ENCODE measurements around the gene DNASE2.

Gene DNASE2

GRCh38 chr19:12873891-12874745 is 7.1 kb downstream of the DNASE2 start:
- Histone ChIP-seq H3K4me1 (ENCODE audit: control insufficient read depth in 1 of 2, insufficient read depth in 2 of 2, low read length in 2 of 2) (no peaks in the 10 kb centered on the region), H3K4me3 (ENCODE audit: low read depth in 1 of 2, low read length in 2 of 2) (peak overlapping the region in 1 of 2 donors; percentile 63), H3K27ac (ENCODE audit: low read depth, low read length) (no peak overlapping the region), H3K9ac (ENCODE audit: low read depth in 1 of 2, low read length in 2 of 2) (no peak overlapping the region), H3K9me3 (ENCODE audit: control insufficient read depth in 1 of 2, low read length in 2 of 2) (no peaks in the 10 kb centered on the region), H3K27me3 (ENCODE audit: control insufficient read depth in 1 of 2, insufficient read depth in 2 of 2, low read length in 2 of 2) (no peaks in the 10 kb centered on the region), H3K36me3 (ENCODE audit: control insufficient read depth in 1 of 2, insufficient read depth in 2 of 2, low read length in 2 of 2) (peaks cover 3 to 18% of the 10 kb centered on the region in 2 donors)

DNA sequence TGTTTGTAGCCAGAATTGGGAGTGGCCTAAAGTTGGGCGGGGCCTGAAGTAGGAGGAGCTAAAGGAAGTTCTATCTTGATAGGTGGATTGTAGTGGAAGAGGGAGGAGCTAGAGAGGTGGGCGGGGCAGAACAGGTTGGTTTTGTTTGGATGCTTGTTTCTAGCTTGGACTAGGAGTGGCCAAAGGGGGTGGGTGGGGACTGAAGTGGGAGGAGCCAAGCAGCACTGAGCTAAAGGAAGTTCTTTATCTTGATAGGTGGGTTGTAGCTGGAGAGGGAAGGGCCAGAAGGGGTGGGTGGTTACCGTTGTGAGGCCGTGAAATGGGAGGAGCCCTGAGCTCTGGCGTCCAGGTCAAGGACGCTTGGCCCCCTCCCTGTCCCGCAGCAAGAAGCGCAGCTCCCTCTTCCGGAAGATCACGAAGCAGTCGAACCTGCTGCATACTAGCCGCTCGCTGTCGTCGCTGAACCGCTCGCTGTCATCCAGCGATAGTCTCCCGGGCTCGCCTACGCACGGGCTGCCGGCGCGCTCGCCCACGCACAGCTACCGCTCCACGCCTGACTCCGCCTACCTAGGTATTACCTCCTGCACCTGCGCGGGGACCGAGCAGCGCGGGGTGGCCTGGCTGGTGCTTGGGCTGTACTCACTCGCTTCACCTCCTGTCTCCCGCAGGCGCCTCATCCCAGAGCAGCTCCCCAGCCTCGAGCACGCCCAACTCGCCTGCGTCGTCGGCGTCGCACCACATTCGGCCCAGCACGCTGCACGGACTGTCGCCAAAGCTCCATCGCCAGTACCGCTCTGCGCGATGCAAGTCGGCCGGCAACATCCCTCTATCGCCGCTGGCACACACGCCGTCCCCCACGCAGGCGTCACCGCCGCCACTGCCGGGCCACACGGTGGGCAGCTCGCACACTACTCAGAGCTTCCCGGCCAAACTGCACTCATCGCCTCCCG is 8.0 kb downstream of the DNASE2 start:
- Histone ChIP-seq H3K9ac (ENCODE audit: low read depth in 1 of 2, low read length in 2 of 2) (no peak overlapping the region), H3K27me3 (ENCODE audit: control insufficient read depth in 1 of 2, insufficient read depth in 2 of 2, low read length in 2 of 2) (no peaks in the 10 kb centered on the region), H3K4me1 (ENCODE audit: control insufficient read depth in 1 of 2, insufficient read depth in 2 of 2, low read length in 2 of 2) (no peaks in the 10 kb centered on the region), H3K36me3 (ENCODE audit: control insufficient read depth in 1 of 2, insufficient read depth in 2 of 2, low read length in 2 of 2) (peaks cover 2 to 17% of the 10 kb centered on the region in 2 donors), H3K27ac (ENCODE audit: low read depth, low read length) (no peak overlapping the region), H3K4me3 (ENCODE audit: low read depth in 1 of 2, low read length in 2 of 2) (peak overlapping the region; percentile 50 to 63), H3K9me3 (ENCODE audit: control insufficient read depth in 1 of 2, low read length in 2 of 2) (no peaks in the 10 kb centered on the region)

DNA sequence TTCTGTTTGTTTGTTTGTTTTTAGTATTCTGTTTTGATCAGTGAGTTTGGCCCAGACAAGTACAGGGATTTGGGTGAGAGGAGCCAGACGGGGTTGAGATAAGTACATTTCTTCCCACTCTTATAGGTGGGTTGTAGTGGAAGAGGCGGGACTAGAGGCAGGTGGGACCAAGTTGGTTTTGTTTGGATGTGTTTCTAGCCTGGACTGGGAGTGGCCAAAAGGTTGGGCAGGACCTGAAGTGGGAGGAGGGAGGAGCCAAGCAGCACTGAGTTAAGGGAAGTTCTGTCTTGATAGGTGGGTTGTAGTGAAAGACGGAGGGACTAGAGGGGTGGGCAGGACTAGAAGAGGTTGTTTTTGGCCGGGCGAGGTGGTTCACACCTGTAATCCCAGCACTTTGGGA is 9.0 kb downstream of the DNASE2 start:
- H3K27me3 ChIP-seq (ENCODE audit: control insufficient read depth in 1 of 2, insufficient read depth in 2 of 2, low read length in 2 of 2) = no peaks in the 10 kb centered on the region
- no peaks in the 10 kb centered on the region for H3K9me3 ChIP-seq (ENCODE audit: control insufficient read depth in 1 of 2, low read length in 2 of 2)
- H3K27ac ChIP-seq (ENCODE audit: low read depth, low read length) = no peak overlapping the region

GRCh38 chr19:12871681-12872080 is 9.6 kb downstream of the DNASE2 start:
- H3K27me3 ChIP-seq (ENCODE audit: control insufficient read depth in 1 of 2, insufficient read depth in 2 of 2, low read length in 2 of 2) = no peaks in the 10 kb centered on the region
- no peaks in the 10 kb centered on the region for H3K9me3 ChIP-seq (ENCODE audit: control insufficient read depth in 1 of 2, low read length in 2 of 2)
- H3K36me3 ChIP-seq (ENCODE audit: control insufficient read depth in 1 of 2, insufficient read depth in 2 of 2, low read length in 2 of 2) = peaks cover 0 to 11% of the 10 kb centered on the region in 2 donors
- no peak overlapping the region for H3K4me3 ChIP-seq (ENCODE audit: low read depth in 1 of 2, low read length in 2 of 2)
- no peak overlapping the region for H3K9ac ChIP-seq (ENCODE audit: low read depth in 1 of 2, low read length in 2 of 2)
- H3K4me1 ChIP-seq (ENCODE audit: control insufficient read depth in 1 of 2, insufficient read depth in 2 of 2, low read length in 2 of 2) = peaks cover 6 to 11% of the 10 kb centered on the region in 2 donors
- H3K27ac ChIP-seq (ENCODE audit: low read depth, low read length) = no peak overlapping the region

More for the DNA sequence above, 9.0 kb downstream of the DNASE2 start:
- H3K36me3 ChIP-seq (ENCODE audit: control insufficient read depth in 1 of 2, insufficient read depth in 2 of 2, low read length in 2 of 2) = peaks cover 0 to 11% of the 10 kb centered on the region in 2 donors
- no peak overlapping the region for H3K9ac ChIP-seq (ENCODE audit: low read depth in 1 of 2, low read length in 2 of 2)
- H3K4me3 ChIP-seq (ENCODE audit: low read depth in 1 of 2, low read length in 2 of 2) = no peak overlapping the region
- H3K4me1 ChIP-seq (ENCODE audit: control insufficient read depth in 1 of 2, insufficient read depth in 2 of 2, low read length in 2 of 2) = peaks cover 3 to 7% of the 10 kb centered on the region in 2 donors

GRCh38 chr19:12868540-12869112 is 12.6 kb downstream of the DNASE2 start:
- H3K9ac ChIP-seq (ENCODE audit: low read depth in 1 of 2, low read length in 2 of 2) = no peak overlapping the region
- peaks cover 6 to 11% of the 10 kb centered on the region in 2 donors for H3K4me1 ChIP-seq (ENCODE audit: control insufficient read depth in 1 of 2, insufficient read depth in 2 of 2, low read length in 2 of 2)
- H3K27me3 ChIP-seq (ENCODE audit: control insufficient read depth in 1 of 2, insufficient read depth in 2 of 2, low read length in 2 of 2) = no peaks in the 10 kb centered on the region
- no peaks in the 10 kb centered on the region for H3K9me3 ChIP-seq (ENCODE audit: control insufficient read depth in 1 of 2, low read length in 2 of 2)
- no peaks in the 10 kb centered on the region for H3K36me3 ChIP-seq (ENCODE audit: control insufficient read depth in 1 of 2, insufficient read depth in 2 of 2, low read length in 2 of 2)
- no peak overlapping the region for H3K4me3 ChIP-seq (ENCODE audit: low read depth in 1 of 2, low read length in 2 of 2)
- no peak overlapping the region for H3K27ac ChIP-seq (ENCODE audit: low read depth, low read length)

- peak overlapping the region in 1 of 2 donors; percentile 47 for H3K9ac ChIP-seq (ENCODE audit: low read depth in 1 of 2, low read length in 2 of 2)
- H3K36me3 ChIP-seq (ENCODE audit: control insufficient read depth in 1 of 2, insufficient read depth in 2 of 2, low read length in 2 of 2) = no peaks in the 10 kb centered on the region
- peak overlapping the region; percentile 57 to 68 for H3K4me3 ChIP-seq (ENCODE audit: low read depth in 1 of 2, low read length in 2 of 2)
- no peak overlapping the region for H3K27ac ChIP-seq (ENCODE audit: low read depth, low read length)
- H3K9me3 ChIP-seq (ENCODE audit: control insufficient read depth in 1 of 2, low read length in 2 of 2) = no peaks in the 10 kb centered on the region
- H3K27me3 ChIP-seq (ENCODE audit: control insufficient read depth in 1 of 2, insufficient read depth in 2 of 2, low read length in 2 of 2) = no peaks in the 10 kb centered on the region
- peaks cover 6 to 11% of the 10 kb centered on the region in 2 donors for H3K4me1 ChIP-seq (ENCODE audit: control insufficient read depth in 1 of 2, insufficient read depth in 2 of 2, low read length in 2 of 2)
Measured at GRCh38 chr19:12867120-12868099, 13.8 kb downstream of the DNASE2 start.

GRCh38 chr19:12866416-12867119 is 14.7 kb downstream of the DNASE2 start:
- H3K4me3 ChIP-seq (ENCODE audit: low read depth in 1 of 2, low read length in 2 of 2) = no peak overlapping the region
- no peak overlapping the region for H3K9ac ChIP-seq (ENCODE audit: low read depth in 1 of 2, low read length in 2 of 2)
- H3K27me3 ChIP-seq (ENCODE audit: control insufficient read depth in 1 of 2, insufficient read depth in 2 of 2, low read length in 2 of 2) = no peaks in the 10 kb centered on the region
- no peaks in the 10 kb centered on the region for H3K36me3 ChIP-seq (ENCODE audit: control insufficient read depth in 1 of 2, insufficient read depth in 2 of 2, low read length in 2 of 2)
- H3K4me1 ChIP-seq (ENCODE audit: control insufficient read depth in 1 of 2, insufficient read depth in 2 of 2, low read length in 2 of 2) = peaks cover 6 to 11% of the 10 kb centered on the region in 2 donors
- H3K27ac ChIP-seq (ENCODE audit: low read depth, low read length) = no peak overlapping the region
- no peaks in the 10 kb centered on the region for H3K9me3 ChIP-seq (ENCODE audit: control insufficient read depth in 1 of 2, low read length in 2 of 2)

DNA sequence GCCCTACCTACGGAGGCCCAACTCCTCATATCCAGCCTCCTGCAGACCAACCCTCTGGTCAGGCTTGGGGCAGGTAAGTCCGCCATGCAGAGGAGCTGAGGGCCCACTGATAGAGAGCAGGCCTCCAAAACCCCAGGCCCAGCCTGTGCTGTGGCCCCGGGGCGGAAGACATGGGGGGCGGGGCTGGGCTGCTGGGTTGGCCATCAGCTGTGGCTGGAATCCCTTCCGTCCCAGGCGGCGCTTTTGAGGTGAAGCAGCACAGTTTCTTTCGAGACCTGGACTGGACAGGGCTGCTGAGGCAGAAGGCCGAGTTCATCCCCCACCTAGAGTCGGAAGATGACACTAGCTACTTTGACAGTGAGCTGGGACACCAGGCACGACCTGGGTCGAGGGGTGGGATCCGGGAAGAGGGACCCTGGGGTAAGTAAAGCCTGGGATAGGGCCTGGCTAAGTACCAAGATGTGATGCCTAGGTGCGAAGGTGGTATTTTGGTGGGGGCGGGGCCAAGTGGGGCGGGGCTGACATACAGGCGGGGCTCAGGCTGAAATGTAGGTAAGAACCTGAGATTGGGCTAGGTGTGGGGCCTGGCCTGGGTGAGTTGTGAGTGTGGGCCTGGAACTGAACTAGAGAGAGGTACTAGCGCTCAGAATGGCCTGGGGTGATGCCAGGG is 15.4 kb downstream of the DNASE2 start:
- no peak overlapping the region for H3K4me3 ChIP-seq (ENCODE audit: low read depth in 1 of 2, low read length in 2 of 2)
- H3K9ac ChIP-seq (ENCODE audit: low read depth in 1 of 2, low read length in 2 of 2) = no peak overlapping the region
- H3K9me3 ChIP-seq (ENCODE audit: control insufficient read depth in 1 of 2, low read length in 2 of 2) = no peaks in the 10 kb centered on the region
- no peaks in the 10 kb centered on the region for H3K36me3 ChIP-seq (ENCODE audit: control insufficient read depth in 1 of 2, insufficient read depth in 2 of 2, low read length in 2 of 2)
- no peak overlapping the region for H3K27ac ChIP-seq (ENCODE audit: low read depth, low read length)
- H3K4me1 ChIP-seq (ENCODE audit: control insufficient read depth in 1 of 2, insufficient read depth in 2 of 2, low read length in 2 of 2) = peaks cover 6 to 11% of the 10 kb centered on the region in 2 donors
- H3K27me3 ChIP-seq (ENCODE audit: control insufficient read depth in 1 of 2, insufficient read depth in 2 of 2, low read length in 2 of 2) = no peaks in the 10 kb centered on the region
